H1 (cell line): ENCODE data around the gene CREBZF. TPM values are rescaled to one million over a fixed set of nuclear protein-coding genes. Genes with fewer than 3 reads are reported as not detected.

Experiments
- CTCF ChIA-PET: fragments of 300-600 bp; sonication (Branson Sonifier 250); formaldehyde crosslinking; loops from one replicate; lab custom pipeline; 2021; ENCODE audit not compliant: partially characterized antibody; lab: Charles Lee
- POLR2A ChIA-PET: fragments of 300-600 bp; sonication (Branson Sonifier 250); formaldehyde crosslinking; loops from one replicate; lab custom pipeline; 2021; ENCODE audit warnings: inconsistent platforms; ENCODE audit not compliant: partially characterized antibody; lab: Charles Lee
- DNase-seq, 2 experiments: peaks; one replicate each; pipeline versions ENCODE4 v3.0.0 to v3.0.0-alpha.2; 2010 to 2022; ENCODE audit warnings: low spot score in 2 of 2, low read depth in 1 of 2, mixed read lengths in 1 of 2
- FAIRE-seq: peaks from 2 replicates; lab custom pipeline; 2011; peaks lifted over from hg19 to GRCh38; lab: Jason Lieb, UNC
- H2AFZ ChIP-seq: 2 replicates; pipeline ENCODE4 v1.8.1; 2012; ENCODE audit warnings: low read length, inconsistent platforms
- H2AK5ac ChIP-seq: 2 replicates; pipeline ENCODE4 v1.6.1; 2013; ENCODE audit warnings: low read depth, low read length
- H2BK120ac ChIP-seq: replicated peaks from 2 replicates; pipeline ENCODE3; 2013; ENCODE audit warnings: low read depth, low read length, inconsistent platforms
- H2BK12ac ChIP-seq: 2 replicates; pipeline ENCODE4 v1.6.1; 2013; ENCODE audit warnings: low read depth, low read length
- H2BK15ac ChIP-seq: 2 replicates; pipeline ENCODE4 v1.6.1; 2013; ENCODE audit warnings: low read length
- H2BK20ac ChIP-seq: 2 replicates; pipeline ENCODE4 v1.6.1; 2013; ENCODE audit warnings: low read length
- H2BK5ac ChIP-seq: 2 replicates; pipeline ENCODE4 v1.6.1; 2013; ENCODE audit warnings: low read depth, low read length
- H3K14ac ChIP-seq: 2 replicates; pipeline ENCODE4 v1.6.1; 2013; ENCODE audit warnings: inconsistent platforms; ENCODE audit not compliant: insufficient read length
- H3K18ac ChIP-seq: 2 replicates; pipeline ENCODE4 v1.6.1; 2013; ENCODE audit warnings: low read length; ENCODE audit errors: extremely low read depth
- H3K23ac ChIP-seq: 2 replicates; pipeline ENCODE4 v1.6.1; 2013; ENCODE audit warnings: inconsistent platforms; ENCODE audit not compliant: insufficient read length
- H3K23me2 ChIP-seq: 2 replicates; pipeline ENCODE4 v1.6.1; 2013; ENCODE audit warnings: low read depth, low read length
- H3K27ac ChIP-seq: 2 replicates; pipeline ENCODE4 v1.6.1; 2011; ENCODE audit warnings: low read depth, low read length, inconsistent platforms
- H3K27me3 ChIP-seq, 4 experiments: replicated peaks in 1 of 4; 1 replicate in 1 of 4; 2 replicates in 3 of 4; pipeline versions ENCODE4 v1.6.1 to v1.8.1; 2011 to 2013; ENCODE audit warnings: low read length in 3 of 4, mild to moderate bottlenecking in 3 of 4, inconsistent platforms in 2 of 4, mixed read lengths in 2 of 4, moderate library complexity in 1 of 4; ENCODE audit not compliant: control insufficient read depth in 3 of 4, insufficient read depth in 3 of 4; ENCODE audit errors: extremely low read depth in 1 of 4
- H3K36me3 ChIP-seq, 4 experiments: 2 replicates each; pipeline versions ENCODE4 v1.6.1 to v1.8.1; 2011 to 2013; ENCODE audit warnings: mild to moderate bottlenecking in 4 of 4, low read length in 3 of 4, moderate library complexity in 2 of 4, control low read depth in 1 of 4, inconsistent platforms in 1 of 4; ENCODE audit not compliant: insufficient read depth in 4 of 4, control insufficient read depth in 2 of 4
- H3K4ac ChIP-seq: replicated peaks from 2 replicates; pipeline ENCODE3; 2013; ENCODE audit warnings: low read length, low read depth, mixed read lengths, inconsistent platforms; ENCODE audit not compliant: insufficient read length
- H3K4me1 ChIP-seq, 4 experiments: replicated peaks in 1 of 4; 1 replicate in 1 of 4; 2 replicates in 3 of 4; pipeline versions ENCODE4 v1.6.1 to v1.8.1; 2011 to 2013; ENCODE audit warnings: low read length in 3 of 4, inconsistent platforms in 2 of 4, mixed read lengths in 1 of 4; ENCODE audit not compliant: insufficient read depth in 4 of 4, control insufficient read depth in 3 of 4
- H3K4me2 ChIP-seq, 2 experiments: 2 replicates each; pipeline versions ENCODE4 v1.6.1 to v1.8.1; 2011 to 2013; ENCODE audit warnings: low read depth in 2 of 2, low read length in 2 of 2, control low read depth in 1 of 2, inconsistent platforms in 1 of 2, mild to moderate bottlenecking in 1 of 2; ENCODE audit not compliant: insufficient read depth in 1 of 2
- H3K4me3 ChIP-seq, 4 experiments: fragments of 200-600, 300-600 bp in 1 of 4; sonication (generic), shearing (Covaris generic), sonication (Bioruptor Twin) in 1 of 4; 2 replicates each; pipeline versions ENCODE4 v1.5.1 to v1.8.1; 2011 to 2016; ENCODE audit warnings: low read length in 4 of 4, low read depth in 3 of 4, control low read depth in 2 of 4, inconsistent platforms in 2 of 4, mild to moderate bottlenecking in 2 of 4, mixed read lengths in 1 of 4, moderate library complexity in 1 of 4; ENCODE audit not compliant: insufficient read depth in 2 of 4; ENCODE audit errors: extremely low read depth in 1 of 4
- H3K56ac ChIP-seq: replicated peaks from 2 replicates; pipeline ENCODE3; 2013; ENCODE audit warnings: low read depth, mild to moderate bottlenecking, mixed read lengths, low read length, inconsistent platforms; ENCODE audit not compliant: insufficient read length
- H3K79me1 ChIP-seq: 2 replicates; pipeline ENCODE4 v1.6.1; 2013; ENCODE audit warnings: low read depth, low read length, control low read depth
- H3K79me2 ChIP-seq, 2 experiments: 2 replicates each; pipeline versions ENCODE4 v1.6.1 to v1.8.1; 2012 to 2013; ENCODE audit warnings: low read length in 2 of 2, mild to moderate bottlenecking in 2 of 2, inconsistent platforms in 1 of 2; ENCODE audit not compliant: insufficient read depth in 2 of 2, control insufficient read depth in 1 of 2
- H3K9ac ChIP-seq, 4 experiments: replicated peaks in 1 of 4; 1 replicate in 1 of 4; 2 replicates in 3 of 4; pipeline versions ENCODE4 v1.6.1 to v1.8.1; 2011 to 2013; ENCODE audit warnings: low read depth in 3 of 4, low read length in 3 of 4, control low read depth in 2 of 4, mild to moderate bottlenecking in 2 of 4, moderate library complexity in 2 of 4, inconsistent platforms in 1 of 4; ENCODE audit errors: extremely low read depth in 1 of 4
- H3K9me3 ChIP-seq, 2 experiments: 2 replicates each; pipeline versions ENCODE4 v1.6.1 to v1.8.1; 2012 to 2013; ENCODE audit warnings: mild to moderate bottlenecking in 2 of 2, moderate library complexity in 2 of 2, control low read depth in 1 of 2, inconsistent platforms in 1 of 2, low read depth in 1 of 2, low read length in 1 of 2, mixed read lengths in 1 of 2; ENCODE audit not compliant: insufficient read depth in 2 of 2
- H4K20me1 ChIP-seq, 2 experiments: replicated peaks in 1 of 2; 2 replicates each; pipeline versions ENCODE3 to v1.8.1; 2011 to 2013; ENCODE audit warnings: inconsistent platforms in 2 of 2, low read length in 2 of 2, mild to moderate bottlenecking in 1 of 2; ENCODE audit not compliant: insufficient read depth in 2 of 2, control insufficient read depth in 1 of 2
- H4K5ac ChIP-seq: 2 replicates; pipeline ENCODE4 v1.6.1; 2013; ENCODE audit warnings: low read length, low read depth, mixed read lengths, inconsistent platforms; ENCODE audit not compliant: insufficient read length
- H4K8ac ChIP-seq: 2 replicates; pipeline ENCODE4 v1.8.0; 2013; ENCODE audit warnings: mild to moderate bottlenecking, moderate library complexity, low read length, inconsistent platforms; ENCODE audit not compliant: insufficient read depth; ENCODE audit errors: extremely low read depth
- H4K91ac ChIP-seq: replicated peaks from 2 replicates; pipeline ENCODE3; 2013; ENCODE audit warnings: low read length, mixed read lengths, inconsistent platforms; ENCODE audit not compliant: insufficient read length
- BRCA1 ChIP-seq: IDR thresholded peaks from 2 replicates; pipeline ENCODE4 v1.6.1; 2012; ENCODE audit warnings: low read depth, low read length, improper control_type of control experiment
- CBX5 ChIP-seq: fragments of 300-800, 300-1000 bp; sonication (generic); IDR thresholded peaks from 2 replicates; pipeline ENCODE4 v1.7.1; 2016; ENCODE audit warnings: antibody characterized with exemption, low read length, low read depth
- CTBP2 ChIP-seq: IDR thresholded peaks from 2 replicates; pipeline ENCODE4 v1.7.0; 2011; ENCODE audit warnings: borderline replicate concordance, mild to moderate bottlenecking, moderate library complexity, mixed read lengths, low read length; ENCODE audit not compliant: insufficient read depth, insufficient read length
- FOSL1 ChIP-seq: IDR thresholded peaks from 2 replicates; pipeline ENCODE4 v1.6.1; 2011; ENCODE audit warnings: mild to moderate bottlenecking, low read depth, low read length, moderate library complexity; ENCODE audit not compliant: insufficient read depth
- HDAC2 ChIP-seq, 2 experiments: fragments of 300-600 bp in 1 of 2; sonication (generic) in 1 of 2; IDR thresholded peaks; 2 replicates each; pipeline ENCODE4 v1.6.1; 2011 to 2012; ENCODE audit warnings: low read depth in 2 of 2, low read length in 2 of 2, mild to moderate bottlenecking in 2 of 2, moderate library complexity in 2 of 2, borderline replicate concordance in 1 of 2, inconsistent platforms in 1 of 2
- JUND ChIP-seq: IDR thresholded peaks from 2 replicates; pipeline ENCODE4 v1.6.1; 2011; ENCODE audit warnings: mild to moderate bottlenecking, improper control_type of control experiment, low read length
- KDM4A ChIP-seq: IDR thresholded peaks from one replicate; pipeline ENCODE4 v1.7.1; 2012; ENCODE audit warnings: low read depth, mild to moderate bottlenecking, moderate library complexity, low read length, inconsistent platforms; ENCODE audit not compliant: severe bottlenecking
- MAX ChIP-seq: IDR thresholded peaks from 2 replicates; pipeline ENCODE4 v1.6.1; 2012; ENCODE audit warnings: inconsistent platforms
- PHF8 ChIP-seq: fragments of 200-600 bp; sonication (generic); conservative IDR thresholded peaks from 2 replicates; pipeline ENCODE4 v1.7.1; 2012; ENCODE audit warnings: low read depth, mild to moderate bottlenecking, inconsistent platforms, low read length, moderate library complexity
- POLR2A ChIP-seq, 2 experiments: IDR thresholded peaks; 1 replicate in 1 of 2; 2 replicates in 1 of 2; pipeline ENCODE4 v1.6.1; 2011; ENCODE audit warnings: low read depth in 2 of 2, low read length in 2 of 2, mild to moderate bottlenecking in 2 of 2; ENCODE audit errors: control extremely low read depth in 1 of 2
- SAP30 ChIP-seq: fragments of 300-600 bp; sonication (generic); IDR thresholded peaks from 2 replicates; pipeline ENCODE4 v1.7.1; 2012; ENCODE audit warnings: low read length, moderate library complexity, mild to moderate bottlenecking, inconsistent platforms; ENCODE audit not compliant: insufficient read depth, insufficient replicate concordance
- SP2 ChIP-seq: IDR thresholded peaks from 2 replicates; pipeline ENCODE4 v1.6.1; 2012; ENCODE audit warnings: mild to moderate bottlenecking, low read length, inconsistent platforms
- TBP ChIP-seq: IDR thresholded peaks from 2 replicates; pipeline ENCODE4 v1.6.1; 2011; ENCODE audit warnings: low read depth, low read length, improper control_type of control experiment
- WGBS, 2 experiments: shearing (Covaris generic) in 1 of 2; methylation state at CpG; one replicate each; pipeline versions ENCODE4 v1.1.6 to v1.1.7; 2013 to 2015; ENCODE audit warnings: low lambda C conversion rate in 2 of 2, mixed read lengths in 2 of 2, inconsistent platforms in 1 of 2, low coverage in 1 of 2, missing lambda C conversion rate in 1 of 2; ENCODE audit not compliant: insufficient replicate concordance in 2 of 2, insufficient coverage in 1 of 2, insufficient read length in 1 of 2; ENCODE audit errors: extremely low coverage in 1 of 2, missing lambda C conversion rate in 1 of 2; 5-methylcytosine and 5-hydroxymethylcytosine counted together
- polyA plus RNA-seq, 7 experiments: library from polyadenylated mRNA; depleted of rRNA in 3 of 7; stranded (reverse) in 5 of 7; unstranded in 2 of 7; fragments of >200 nt in 5 of 7; fragments of 200-250 nt in 2 of 7; gene quantifications; 1 replicate in 5 of 7; 2 replicates in 1 of 7; 4 replicates in 1 of 7; pipeline versions ENCODE4 v1.2.1 to v1.2.3, GENCODE V29; 2011 to 2013; ENCODE audit warnings: missing spikeins in 2 of 7, mixed read lengths in 2 of 7
- total RNA-seq: library from RNA; stranded (reverse); fragmentation: NEBNext Ultra II Directional; extraction: Animal tissue kit (Norgen Biotek cat#: 25700); gene quantifications from 2 replicates; pipeline ENCODE4 v1.2.1, GENCODE V29; 2021

Gene CREBZF
- total and polyA plus RNA-seq, 2 of the 8 experiments (the other 6 are each of a cell fraction or from before 2014, with no cell fraction given) = 15.4 to 44.9 TPM

- no peak overlapping the region for H4K8ac ChIP-seq
- H3K9me3 ChIP-seq = no peaks in the 10 kb centered on the region
- no peak overlapping the region for H2BK15ac ChIP-seq
- ChIA-PET POLR2A (no interaction called here), CTCF (interaction anchor here (0.8 to 5.1 kb wide), 5 partner anchors 9 to 127 kb away, joined by 3 to 33 read pairs (median 4); partner anchors contain the start of gene CCDC89)
- no peaks in the 10 kb centered on the region for H3K79me1 ChIP-seq
- H4K91ac ChIP-seq = no peak overlapping the region
- no peak overlapping the region for H3K14ac ChIP-seq
- H2BK20ac ChIP-seq = no peak overlapping the region
- no peak overlapping the region for H3K4me2 ChIP-seq
- no peaks in the 10 kb centered on the region for H3K23me2 ChIP-seq
- FAIRE-seq = no peak
- no peaks in the 10 kb centered on the region for H3K4me1 ChIP-seq
- H2BK5ac ChIP-seq = no peak overlapping the region
- H2AFZ ChIP-seq = no peak overlapping the region
- no peak overlapping the region for H2BK12ac ChIP-seq
- DNase-seq = no peak
- no peaks in the 10 kb centered on the region for H4K20me1 ChIP-seq
- 75% methylated on average over 1 of the region's 1 CpG; no CpG with 5 or more reads in 1 of the 2 experiments for WGBS, 2 experiments
- H3K4me3 ChIP-seq = no peak overlapping the region
- no peaks in the 10 kb centered on the region for H3K79me2 ChIP-seq
- no peak overlapping the region for H3K9ac ChIP-seq
- H2BK120ac ChIP-seq = no peak overlapping the region
- H3K27me3 ChIP-seq = no peaks in the 10 kb centered on the region
- no peak overlapping the region for H2AK5ac ChIP-seq
- no peaks in the 10 kb centered on the region; a peak in 1 of 8 replicates for H3K36me3 ChIP-seq
- H3K27ac ChIP-seq = no peak overlapping the region
- H3K23ac ChIP-seq = no peak overlapping the region
- no peak overlapping the region for H3K56ac ChIP-seq
- no peak overlapping the region for H4K5ac ChIP-seq
- H3K4ac ChIP-seq = no peak overlapping the region
- H3K18ac ChIP-seq = no peak overlapping the region
- no peak for TF ChIP-seq SP2
- no peak for TF ChIP-seq CTBP2
- TF ChIP-seq POLR2A (IDR thresholded peaks at IDR 0.05; ENCODE audit: control extremely low read depth in 1 of 2, low read depth in 2 of 2, low read length in 2 of 2) = no peak
- TF ChIP-seq PHF8 = no peak
- TF ChIP-seq BRCA1 = no peak
- TF ChIP-seq CBX5 = no peak
- no peak for TF ChIP-seq JUND
- no peak for TF ChIP-seq MAX
- TF ChIP-seq HDAC2 (IDR thresholded peaks at IDR 0.05; ENCODE audit: borderline replicate concordance in 1 of 2, low read depth in 2 of 2, low read length in 2 of 2) = no peak
- no peak for TF ChIP-seq FOSL1
- TF ChIP-seq SAP30 = no peak
- no peak for TF ChIP-seq TBP
- no peak for TF ChIP-seq KDM4A
Measured at GRCh38 chr11:85698195-85698594, 33.3 kb upstream of the CREBZF start.
